Hematopoietic multipotent progenitor cell (in vitro differentiated cells): ENCODE data around the gene PPP2R2B. TPM values are rescaled to one million over a fixed set of nuclear protein-coding genes. Genes with fewer than 3 reads are reported as not detected.
"Not testable (repeated sequence)": the region's sequence is repeated elsewhere in the genome, so short reads cannot be mapped to it uniquely, and the experiment has no call there.

Experiments used
- DNase-seq, 3 donors: peaks; one replicate each; pipeline ENCODE4 v3.0.0-alpha.2; 2011 to 2015; ENCODE audit warnings: low read depth in 2 of 3, low spot score in 2 of 3
- total RNA-seq: library from RNA; depleted of rRNA; stranded (reverse); fragments of >200 nt; gene quantifications from one replicate; pipeline ENCODE4 v1.2.3, GENCODE V29; 2012

The PPP2R2B gene
- total RNA-seq, 1 donor, result 1.6 TPM

DNA sequence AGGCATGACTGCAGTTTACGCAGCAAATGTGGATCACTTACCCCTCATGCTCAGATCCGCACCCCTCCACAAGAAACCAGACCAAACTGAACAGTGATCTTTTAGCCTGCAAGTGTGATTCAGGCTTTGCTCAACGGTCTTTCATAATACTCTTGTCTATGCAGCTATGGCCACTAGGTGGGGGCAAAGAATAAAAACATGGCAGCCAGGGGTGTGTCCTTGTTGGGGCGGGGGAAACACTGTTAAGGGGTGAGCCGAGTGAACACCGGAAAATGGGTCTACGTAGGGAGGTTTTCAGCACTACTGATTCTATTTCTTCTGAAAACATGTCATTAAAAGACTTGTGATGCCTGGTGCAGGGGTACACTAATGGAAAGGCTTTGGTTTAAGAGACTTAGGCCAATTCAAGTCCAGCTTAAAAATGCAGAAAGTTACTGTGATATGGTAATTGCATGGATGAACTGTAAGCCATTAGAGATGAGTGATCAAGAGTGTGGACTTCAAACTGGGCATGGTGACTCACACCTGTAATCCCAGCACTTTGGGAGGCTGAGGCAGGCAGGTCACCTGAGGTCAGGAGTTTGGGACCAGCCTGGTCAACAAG, 312.7 kb downstream of the PPP2R2B start:
- DNase-seq, result peak in 2 of 3 donors; percentile 59 to 81

DNA sequence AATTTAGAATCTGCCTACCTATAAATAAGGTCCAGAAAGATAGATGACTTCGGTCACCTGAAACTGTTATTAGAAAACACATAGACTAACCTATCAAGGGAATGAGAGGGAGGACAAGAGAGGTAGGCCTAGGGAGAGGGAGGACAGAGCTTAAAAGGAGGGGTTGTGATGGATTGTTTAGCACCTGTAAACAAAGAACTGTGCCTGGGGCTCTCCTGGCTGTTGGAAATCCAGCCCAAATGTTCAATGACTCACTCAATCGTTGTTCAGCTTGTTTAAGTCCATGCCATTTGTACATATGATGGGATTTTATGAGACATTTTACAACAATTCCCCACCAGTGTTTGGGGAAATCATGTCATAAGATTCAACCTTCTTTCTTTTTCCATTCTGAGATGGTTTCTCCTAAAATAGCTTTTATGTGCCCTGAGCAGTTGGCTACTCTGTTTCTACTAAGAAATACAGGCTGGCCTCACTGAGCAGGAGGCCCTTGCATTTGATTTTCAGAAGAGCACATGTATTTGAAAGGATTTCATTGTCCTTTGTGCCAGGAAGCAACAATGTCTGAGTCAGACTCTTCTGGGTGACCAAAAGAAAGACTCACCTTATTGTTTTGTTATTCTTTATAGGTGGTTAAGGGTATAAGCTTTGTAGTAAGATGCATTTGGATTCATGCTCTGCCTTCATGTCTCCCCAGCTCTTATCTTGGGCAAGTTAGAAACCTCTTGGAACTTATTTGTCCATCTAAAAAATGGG, 314.4 kb downstream of the PPP2R2B start:
- no peak for DNase-seq

DNA sequence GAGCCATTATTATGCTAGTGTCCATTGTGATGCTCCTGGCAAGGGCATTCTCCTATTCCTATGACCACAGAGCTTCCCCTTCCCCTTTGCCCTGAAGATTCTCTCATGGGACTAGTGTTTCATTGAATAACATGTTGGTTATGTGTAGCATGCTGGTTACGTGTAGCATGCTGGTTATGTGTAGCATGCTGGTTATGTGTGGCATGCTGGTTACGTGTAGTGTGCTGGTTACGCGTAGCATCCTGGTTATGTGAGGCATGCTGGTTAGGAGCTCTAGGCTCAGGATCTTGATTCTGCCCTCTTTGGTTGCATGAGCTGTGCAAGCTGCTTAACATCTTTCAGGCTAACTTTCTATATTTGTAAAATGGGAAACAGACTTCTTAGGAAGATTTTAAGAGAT, 316.1 kb downstream of the PPP2R2B start:
- no peak for DNase-seq

DNA sequence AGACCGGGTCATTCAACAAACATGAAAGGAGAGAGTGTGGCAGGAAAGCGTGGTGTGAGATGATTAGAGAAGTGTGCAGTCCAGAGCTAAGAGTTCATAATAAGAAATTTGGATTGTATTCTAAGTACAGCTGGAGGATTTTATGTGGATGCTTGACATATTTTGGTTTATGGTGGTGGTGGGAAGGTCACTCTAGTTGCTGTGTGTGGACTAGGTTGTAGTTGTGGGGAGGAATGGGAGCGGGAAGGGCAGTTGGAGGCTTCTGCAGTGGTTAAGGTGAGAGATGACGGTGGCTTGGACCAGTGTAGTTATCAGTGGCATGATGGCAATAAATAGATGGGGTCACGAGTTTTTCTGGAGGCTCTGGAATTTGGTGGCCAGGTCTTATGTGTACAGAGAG, 316.8 kb downstream of the PPP2R2B start:
- no peak for DNase-seq

DNA sequence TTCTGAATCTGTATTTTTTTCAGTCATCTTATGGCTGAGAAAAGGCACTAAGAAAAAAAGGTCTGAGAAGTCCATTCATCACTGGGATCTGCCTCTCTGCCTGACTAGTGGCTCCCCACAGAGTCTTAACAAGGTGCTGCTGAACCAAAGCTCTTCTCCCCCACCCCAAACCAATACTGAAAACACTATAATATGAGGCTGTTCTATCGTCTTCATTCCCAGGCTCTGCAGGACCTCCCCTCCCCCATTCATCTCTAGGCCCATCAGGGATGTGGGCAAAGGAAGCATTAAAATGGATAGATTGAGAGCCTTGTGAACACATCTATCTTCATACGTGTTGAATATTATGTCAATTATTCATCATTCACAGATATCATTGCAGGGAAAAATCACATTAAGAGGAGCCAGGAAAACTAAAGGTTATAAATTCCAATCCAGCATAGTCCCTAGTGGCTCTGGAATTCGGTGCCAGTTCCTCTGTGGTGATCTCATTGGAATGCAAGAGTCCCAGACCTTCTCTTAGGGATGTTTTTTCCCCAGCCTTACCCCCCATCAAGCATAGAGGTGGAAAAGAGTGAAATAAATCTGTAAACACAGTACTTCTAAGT, 318.2 kb downstream of the PPP2R2B start:
- DNase-seq, result no peak

DNA sequence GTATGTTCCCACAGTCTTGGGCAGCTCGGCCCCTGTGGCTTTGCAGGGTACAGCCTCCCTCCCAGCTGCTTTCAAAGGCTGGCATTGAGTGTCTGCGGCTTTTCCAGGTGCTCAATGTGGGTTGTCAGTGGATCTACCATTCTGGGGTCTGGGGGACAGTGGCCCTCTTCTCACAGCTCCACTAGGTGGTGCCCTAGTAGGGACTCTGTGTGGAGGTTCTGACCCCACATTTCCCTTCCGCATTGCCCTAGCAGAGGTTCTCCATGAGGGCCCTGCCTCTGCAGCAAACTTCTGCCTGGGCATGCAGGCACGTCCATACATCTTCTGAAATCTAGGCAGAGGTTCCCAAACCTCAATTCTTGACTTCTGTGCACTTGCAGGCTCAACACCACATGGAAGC, 321.7 kb downstream of the PPP2R2B start:
- not testable (repeated sequence) for DNase-seq

DNA sequence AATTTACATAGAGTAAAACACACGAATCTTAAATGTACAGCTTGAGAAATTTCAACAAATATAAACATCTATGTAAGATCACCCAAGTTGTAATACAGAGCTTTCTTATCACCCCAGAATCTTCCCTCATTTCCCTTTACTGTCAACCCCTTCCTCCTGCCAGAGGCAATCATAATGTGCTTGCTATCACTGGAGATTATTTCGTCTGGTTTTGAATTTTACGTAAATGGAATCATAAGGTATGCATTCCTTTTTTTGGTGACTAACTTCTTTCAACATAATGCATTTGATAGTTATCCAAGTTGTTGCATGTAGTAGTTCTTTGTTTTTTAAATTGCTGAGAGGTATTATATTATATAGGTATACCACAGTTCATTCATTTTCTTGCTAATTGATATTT, 325.1 kb downstream of the PPP2R2B start:
- no peak for DNase-seq

DNA sequence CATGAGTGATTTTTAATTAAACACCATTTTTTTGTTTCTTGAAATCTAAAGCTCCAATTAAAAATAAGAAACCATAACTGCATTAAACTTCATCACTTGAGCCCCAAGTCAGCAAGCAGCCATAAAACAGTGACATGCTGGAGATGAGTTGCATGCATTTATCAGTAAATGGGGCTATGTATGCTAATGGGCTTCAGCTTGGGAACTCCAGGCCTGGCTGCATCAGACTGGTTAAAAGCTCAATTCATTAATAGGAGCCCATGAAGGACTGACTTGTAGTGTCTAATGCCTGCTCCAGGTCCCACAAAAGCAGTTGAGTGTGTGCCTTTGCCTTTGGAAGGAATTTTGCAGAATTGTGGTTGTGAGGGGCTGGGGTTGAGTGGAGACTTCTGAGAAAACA, 328.9 kb downstream of the PPP2R2B start:
- DNase-seq, result no peak

DNA sequence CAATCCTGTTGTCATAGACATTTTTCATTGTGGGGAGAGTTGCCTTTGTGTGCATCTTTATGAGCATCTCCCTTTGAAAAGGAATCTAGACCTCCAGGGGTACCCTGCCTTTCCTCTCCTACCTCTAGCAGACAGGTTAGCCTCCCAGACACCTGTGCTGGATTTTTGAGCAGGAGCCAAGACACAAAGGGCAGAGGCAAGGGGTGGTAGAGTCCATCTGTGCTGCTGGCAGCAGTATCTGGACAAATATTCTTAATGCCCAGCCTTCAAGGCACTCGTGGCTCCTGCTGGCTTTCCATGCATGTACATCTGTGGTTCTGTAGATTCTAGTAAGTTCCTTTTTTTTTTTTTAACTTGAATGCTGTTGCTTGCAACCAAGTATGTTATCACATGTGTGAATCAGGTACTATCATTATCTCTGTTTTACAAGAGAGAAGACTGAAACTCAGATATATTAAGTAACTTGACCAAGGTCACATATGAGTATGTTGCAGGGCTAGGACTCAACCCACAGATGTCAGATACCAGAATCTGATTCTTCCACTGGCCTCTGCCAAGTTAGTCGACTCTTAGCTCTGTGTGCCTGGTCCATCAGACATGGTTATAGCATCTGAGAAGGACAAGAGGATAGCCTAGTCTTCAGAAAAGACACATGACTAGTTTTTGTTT, 329.6 kb downstream of the PPP2R2B start:
- DNase-seq, result no peak

DNA sequence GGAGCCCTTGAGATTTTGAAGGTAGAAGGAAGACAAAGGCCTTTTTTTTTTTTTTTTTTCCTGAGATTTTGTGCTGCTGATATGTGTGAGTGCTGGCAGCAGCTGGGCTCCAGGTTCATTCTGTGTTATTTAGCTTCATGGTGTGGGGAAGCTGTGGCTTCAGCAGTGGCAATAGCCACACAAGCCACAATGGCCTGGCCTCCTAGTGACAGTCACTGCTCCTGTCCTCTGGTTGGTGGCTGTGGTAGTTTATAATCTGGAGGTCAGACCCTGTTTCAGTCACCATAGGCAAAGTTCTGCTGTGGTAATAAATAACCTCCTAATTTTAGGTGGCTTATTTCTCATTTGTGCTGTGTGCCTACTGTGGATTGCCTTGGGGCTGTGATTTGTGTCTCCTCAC, 334.3 kb downstream of the PPP2R2B start:
- no peak for DNase-seq

DNA sequence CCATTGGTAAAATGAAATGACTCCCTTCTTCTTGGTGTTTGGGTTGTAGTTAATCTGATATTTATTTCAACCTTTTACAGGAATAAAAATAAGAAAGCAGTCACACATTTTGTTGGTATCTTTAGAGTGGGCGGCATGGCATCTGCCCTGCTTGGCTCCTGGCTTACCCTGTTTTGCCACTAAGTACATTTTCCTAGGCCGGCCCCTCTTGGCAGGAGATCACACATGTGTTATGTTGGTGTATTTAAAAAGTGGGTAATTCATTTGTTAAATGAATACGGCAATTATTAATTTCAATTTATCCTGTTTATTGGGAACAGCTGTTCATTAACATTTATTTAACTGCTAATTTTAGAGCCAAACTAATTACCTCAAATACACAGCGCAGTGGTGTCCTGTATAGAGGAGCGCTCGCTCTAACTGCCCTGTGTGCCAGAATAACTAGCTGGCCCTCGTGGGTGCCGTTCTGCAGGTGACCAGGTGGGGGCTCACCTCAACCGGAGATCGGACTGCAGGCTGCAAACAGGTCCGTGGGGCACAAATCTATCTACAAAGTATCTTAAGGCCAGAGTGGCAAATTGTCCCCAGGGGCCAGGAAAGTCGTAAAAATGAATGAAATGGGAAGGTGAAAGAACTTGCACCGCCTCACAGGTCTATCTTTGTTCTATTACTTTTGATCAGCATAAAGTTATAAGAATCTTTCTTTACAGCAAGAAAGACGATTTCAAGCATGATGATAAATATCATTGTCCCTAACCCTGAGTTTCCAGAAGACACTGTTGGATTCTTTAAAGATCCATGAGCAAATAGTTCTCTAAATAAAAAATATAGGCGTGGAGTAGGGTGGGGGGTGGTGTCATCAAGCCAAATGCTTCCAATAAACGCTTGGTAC, 336.4 kb downstream of the PPP2R2B start:
- DNase-seq, result peak; percentile 16 to 72 (median 51)

DNA sequence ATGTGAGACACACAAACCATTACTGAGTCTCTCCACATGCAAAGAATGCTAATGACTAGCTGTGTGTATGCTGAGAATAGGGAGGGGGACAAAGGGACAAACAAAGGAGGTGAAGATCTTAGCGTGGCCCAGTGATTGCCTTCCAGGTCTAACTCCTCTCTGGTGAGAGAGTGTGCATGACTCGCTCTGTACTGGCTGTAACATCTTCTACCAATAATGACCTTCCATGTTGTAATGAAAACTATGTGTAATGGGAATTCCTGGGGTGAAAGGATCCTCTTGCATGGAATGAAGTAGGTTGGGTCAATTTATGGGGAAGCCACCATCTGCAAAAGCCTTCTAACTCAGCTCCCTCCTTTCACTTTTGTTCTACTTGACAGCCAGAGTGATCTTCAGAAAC, 338.1 kb downstream of the PPP2R2B start:
- no peak for DNase-seq

DNA sequence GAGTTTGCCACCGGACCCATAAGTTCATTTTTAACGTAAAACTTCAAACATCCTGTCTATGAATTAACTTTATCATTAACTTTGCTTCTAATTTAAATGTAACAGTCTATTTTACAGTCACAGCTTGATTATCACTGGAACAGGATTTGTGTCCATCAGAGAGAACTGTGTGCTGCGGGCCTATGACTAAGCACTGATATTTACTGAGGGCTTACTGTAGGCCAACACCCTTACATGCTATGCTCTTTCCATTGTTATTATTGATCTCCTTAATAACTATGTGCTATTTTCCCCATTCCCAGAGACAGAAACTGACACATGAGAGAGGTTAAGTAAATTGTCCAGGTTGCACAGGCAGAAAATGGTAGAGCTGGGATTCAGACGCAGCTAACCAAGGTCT, 338.6 kb downstream of the PPP2R2B start:
- no peak for DNase-seq

DNA sequence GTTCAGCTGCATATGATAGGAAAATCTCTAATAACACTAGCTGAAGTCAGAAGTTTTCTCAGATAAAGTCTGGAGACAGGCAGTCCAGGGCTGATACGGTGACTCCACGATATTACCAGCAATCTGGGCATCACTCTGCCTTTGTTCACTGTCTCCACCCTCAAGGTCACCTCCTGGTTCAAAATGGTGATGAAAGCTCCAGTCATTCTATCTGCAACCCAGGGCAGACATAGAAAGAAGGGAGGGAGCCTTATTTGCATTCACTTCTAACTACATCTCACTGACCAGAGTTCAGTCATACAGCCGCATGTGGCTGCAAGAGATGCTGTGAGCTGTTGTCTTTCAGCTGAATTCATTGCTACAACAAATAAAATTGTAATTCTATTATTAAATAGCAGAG, 340.1 kb downstream of the PPP2R2B start:
- DNase-seq, result no peak

DNA sequence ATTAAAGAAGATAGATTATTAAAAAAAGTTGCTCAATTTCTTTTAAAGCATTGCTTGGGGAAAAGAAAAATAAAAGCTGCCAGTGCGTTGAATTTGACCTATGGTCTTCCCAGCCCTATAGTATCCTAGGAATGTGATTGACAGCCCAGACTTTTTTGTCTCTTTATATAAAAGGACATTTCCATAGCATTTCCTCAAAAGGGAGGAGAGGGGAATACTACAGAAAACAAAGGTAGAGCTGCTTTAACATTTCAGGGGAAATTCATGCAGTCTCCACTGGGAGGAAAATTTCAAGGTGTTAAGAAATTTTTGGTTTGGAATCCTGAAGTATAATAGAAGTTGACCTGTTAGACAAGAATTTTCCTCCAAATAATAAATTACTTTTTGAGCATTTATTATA, 344.7 kb downstream of the PPP2R2B start:
- no peak for DNase-seq

DNA sequence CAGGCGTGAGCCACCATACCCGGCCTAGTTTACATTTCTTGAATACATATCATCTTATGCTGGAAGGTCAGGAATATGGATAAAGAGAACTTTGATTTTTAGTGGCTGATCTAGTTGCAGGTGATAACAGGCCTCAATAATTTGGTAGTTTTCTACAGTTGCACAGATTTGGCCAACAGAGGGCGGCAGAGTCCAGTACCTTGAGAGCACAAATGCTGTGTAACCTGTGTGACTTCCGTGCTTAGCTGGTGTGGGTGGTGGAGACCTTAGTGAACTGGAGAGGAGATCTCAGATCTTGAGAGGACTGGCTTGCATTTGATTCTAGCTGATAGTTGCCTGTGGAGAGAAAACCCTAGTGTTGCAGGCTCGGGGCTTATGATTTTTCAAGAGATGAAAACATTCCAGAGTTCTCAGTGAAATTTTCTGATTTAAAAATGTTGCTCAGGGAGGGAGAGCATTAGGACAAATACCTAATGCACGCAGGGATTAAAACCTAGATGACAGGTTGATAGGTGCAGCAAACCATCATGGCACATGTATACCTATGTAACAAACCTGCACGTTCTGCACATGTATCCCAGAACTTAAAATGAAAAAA, 345.2 kb downstream of the PPP2R2B start:
- peak; percentile 29 to 83 (median 60) for DNase-seq
